Epithelial cell of prostate (primary cell): Measurements from ENCODE around the gene SAFB.
"Not testable (repeated sequence)": the region's sequence is repeated elsewhere in the genome, so short reads cannot be mapped to it uniquely, and the experiment has no call there.

Source experiments
- DNase-seq: peaks from one replicate; pipeline ENCODE4 v3.0.0-alpha.2; 2011; ENCODE audit warnings: low read depth, low spot score
- H3K27ac ChIP-seq: fragments of 450-650 bp; 2 replicates; pipeline ENCODE4 v1.5.1; 2017; ENCODE audit warnings: mild to moderate bottlenecking

SAFB gene

GRCh38 chr19:5694956-5695648 lies 72.2 kb downstream of the SAFB start:
- DNase-seq: no peak
- H3K27ac ChIP-seq: no peak overlapping the region

GRCh38 chr19:5695649-5696195 lies 72.8 kb downstream of the SAFB start:
- no peak for DNase-seq
- H3K27ac ChIP-seq: no peak overlapping the region

GRCh38 chr19:5696196-5697021 lies 73.5 kb downstream of the SAFB start:
- no peak overlapping the region for H3K27ac ChIP-seq
- DNase-seq: no peak

GRCh38 chr19:5697022-5697889 lies 74.4 kb downstream of the SAFB start:
- H3K27ac ChIP-seq: no peak overlapping the region
- DNase-seq: no peak

- DNase-seq: no peak
Observed at GRCh38 chr19:5697890-5698634, 75.2 kb downstream of the SAFB start.

GRCh38 chr19:5698635-5699422 lies 75.9 kb downstream of the SAFB start:
- DNase-seq: no peak
- H3K27ac ChIP-seq: no peak overlapping the region

More at GRCh38 chr19:5697890-5698634, 75.2 kb downstream of the SAFB start:
- H3K27ac ChIP-seq: no peak overlapping the region

GRCh38 chr19:5700455-5701092 lies 77.7 kb downstream of the SAFB start:
- no peak overlapping the region for H3K27ac ChIP-seq
- DNase-seq: no peak

GRCh38 chr19:5702053-5702410 lies 79.1 kb downstream of the SAFB start:
- H3K27ac ChIP-seq, DNase-seq: not testable (repeated sequence)

GRCh38 chr19:5703819-5704818 lies 81.2 kb downstream of the SAFB start:
- H3K27ac ChIP-seq: no peak overlapping the region
- DNase-seq: no peak

- no peak for DNase-seq
- H3K27ac ChIP-seq: no peak overlapping the region
Observed at GRCh38 chr19:5705552-5705951, 82.7 kb downstream of the SAFB start.

GRCh38 chr19:5706876-5707573 lies 84.1 kb downstream of the SAFB start:
- no peak for DNase-seq
- H3K27ac ChIP-seq: no peak overlapping the region

GRCh38 chr19:5707576-5708575 lies 85.0 kb downstream of the SAFB start:
- H3K27ac ChIP-seq: no peak overlapping the region
- no peak for DNase-seq

GRCh38 chr19:5711025-5711424 lies 88.1 kb downstream of the SAFB start:
- DNase-seq: no peak
- no peak overlapping the region for H3K27ac ChIP-seq

GRCh38 chr19:5711713-5712161 lies 88.9 kb downstream of the SAFB start:
- DNase-seq: no peak
- no peak overlapping the region for H3K27ac ChIP-seq

- no peak overlapping the region for H3K27ac ChIP-seq
- no peak for DNase-seq
Observed at GRCh38 chr19:5713228-5713627, 90.3 kb downstream of the SAFB start.

GRCh38 chr19:5714816-5715215 lies 91.9 kb downstream of the SAFB start:
- no peak for DNase-seq
- H3K27ac ChIP-seq: no peak overlapping the region
